Articular chondrocyte of knee joint (primary cell): ENCODE data around the gene MINDY4. TPM values are rescaled to one million over a fixed set of nuclear protein-coding genes. Genes with fewer than 3 reads are reported as not detected.

Experiments used
- total RNA-seq: library from RNA; depleted of rRNA; stranded (reverse); fragments of >200 nt; gene quantifications from 2 replicates; pipeline ENCODE4 v1.2.3, GENCODE V29; 2012

MINDY4 gene
- total RNA-seq = 5.7 and 8.4 TPM in 2 replicates

GRCh38 chr7:30771174-30771879 is at the start of gene MINDY4:
Gene MINDY4 (plus strand): TSS chr7:30771417. CDS start chr7:30771494, 77 bp downstream.

GRCh38 chr7:30751696-30752273 is 19.4 kb upstream of the MINDY4 start, which contains the start of gene INMT:
Gene INMT (plus strand): TSS chr7:30752135. CDS start chr7:30752151, 16 bp downstream.

GRCh38 chr7:30911561-30911969 is 140.3 kb downstream of the MINDY4 start, which contains the start of gene AQP1:
Gene AQP1 (plus strand): TSS chr7:30911853. CDS start chr7:30911910, 57 bp downstream.

Other genes with a start within 250 kb of the MINDY4 start
- gene GARS1, start 176.5 kb upstream of the MINDY4 start, total RNA-seq = 223 and 337 TPM in 2 replicates
- not detected in 2 replicates for gene CRHR2, start 89.0 kb upstream of the MINDY4 start, total RNA-seq
- gene INMT, start 19.3 kb upstream of the MINDY4 start, total RNA-seq = 0.13 and 0.65 TPM in 2 replicates
- 0.78 and 0.86 TPM in 2 replicates for gene AQP1, start 140.4 kb downstream of the MINDY4 start, total RNA-seq
- gene GHRHR, start 192.5 kb downstream of the MINDY4 start, total RNA-seq = not detected in 2 replicates